ENCODE measurements around the gene RNF31. TPM values are rescaled to one million over a fixed set of nuclear protein-coding genes. Genes with fewer than 3 reads are reported as not detected.

Gene RNF31
- polyA plus RNA-seq, 1 donor from 2014 or later, result 98.7 TPM

DNA sequence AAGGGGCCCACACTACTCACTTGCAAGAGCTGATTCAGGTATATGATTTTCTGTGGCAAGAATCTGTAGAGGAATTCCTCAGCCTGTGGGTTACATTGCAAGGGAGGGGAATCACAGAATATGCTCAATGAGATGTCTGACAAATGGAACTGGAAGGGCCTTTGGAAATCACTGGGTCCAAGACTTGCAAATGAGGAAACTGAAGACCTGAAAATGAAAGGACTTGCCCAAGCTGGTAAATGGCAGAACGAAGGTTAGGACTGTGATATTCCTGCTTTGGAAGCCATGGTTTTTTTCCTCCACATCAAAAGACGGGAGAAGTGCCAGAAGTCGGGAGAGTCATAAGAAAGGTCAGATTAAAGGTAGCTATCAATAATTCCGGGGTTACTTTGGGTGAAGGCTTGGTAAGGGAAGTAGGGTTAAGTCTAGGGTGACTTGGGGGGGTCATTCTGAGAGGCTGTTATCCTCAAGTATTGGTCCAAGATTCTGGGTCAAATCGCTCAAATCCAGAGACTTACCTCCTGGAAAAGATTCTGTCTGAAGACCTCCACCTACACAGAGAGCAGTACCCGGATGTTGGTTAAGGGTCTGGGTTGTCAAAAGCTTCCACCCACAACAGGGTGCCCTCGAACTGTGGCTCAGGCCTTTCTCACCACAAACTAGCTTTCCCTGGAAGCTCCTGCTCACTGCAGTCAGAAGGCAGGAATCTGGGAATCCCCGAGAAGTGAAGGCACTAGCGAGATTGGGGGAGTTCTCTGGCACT is 1.4 kb upstream of the RNF31 start:
- Histone ChIP-seq H3K9me2 (ENCODE audit: insufficient read depth, low read length) (no peaks in the 10 kb centered on the region), H3F3A (ENCODE audit: insufficient read depth, low read length, poor library complexity, severe bottlenecking) (peaks cover 6% of the 10 kb centered on the region), H2AFZ (ENCODE audit: low read depth, low read length) (peak overlapping the region; percentile 95), H3K27me3 (ENCODE audit: insufficient read depth, low read depth, low read length) (no peaks in the 10 kb centered on the region), H3K9ac (ENCODE audit: low read length) (peak overlapping the region; percentile 79), H3K4me2 (ENCODE audit: low read length) (peak overlapping the region; percentile 76), H3K27ac (ENCODE audit: low read length) (peak overlapping the region; percentile 79), H3K4me3 (ENCODE audit: low read length) (peak overlapping the region; percentile 97), H3K36me3 (ENCODE audit: insufficient read depth, low read length) (no peaks in the 10 kb centered on the region), H4K20me1 (ENCODE audit: insufficient read depth) (no peaks in the 10 kb centered on the region), H3K79me2 (replicated peaks; ENCODE audit: insufficient read depth, low read length) (peaks cover 9% of the 10 kb centered on the region), H3K9me3 (ENCODE audit: low read length) (no peaks in the 10 kb centered on the region)
- TF ChIP-seq SMC3 (conservative IDR thresholded peaks at IDR 0.05; ENCODE audit: poor library complexity) (no peak), EP300 (conservative IDR thresholded peaks at IDR 0.05; ENCODE audit: poor library complexity, severe bottlenecking) (no peak), MXI1 (conservative IDR thresholded peaks at IDR 0.05; ENCODE audit: poor library complexity, severe bottlenecking) (no peak), TAF1 (IDR thresholded peaks at IDR 0.05; ENCODE audit: low read depth) (no peak), RAD21 (conservative IDR thresholded peaks at IDR 0.05) (no peak), POLR2AphosphoS5 (IDR thresholded peaks at IDR 0.05) (no peak), EZH2 (IDR thresholded peaks at IDR 0.05; ENCODE audit: borderline replicate concordance, insufficient read depth, low read length, poor library complexity, severe bottlenecking) (no peak)
- TF ChIP-seq, protein P1, sequence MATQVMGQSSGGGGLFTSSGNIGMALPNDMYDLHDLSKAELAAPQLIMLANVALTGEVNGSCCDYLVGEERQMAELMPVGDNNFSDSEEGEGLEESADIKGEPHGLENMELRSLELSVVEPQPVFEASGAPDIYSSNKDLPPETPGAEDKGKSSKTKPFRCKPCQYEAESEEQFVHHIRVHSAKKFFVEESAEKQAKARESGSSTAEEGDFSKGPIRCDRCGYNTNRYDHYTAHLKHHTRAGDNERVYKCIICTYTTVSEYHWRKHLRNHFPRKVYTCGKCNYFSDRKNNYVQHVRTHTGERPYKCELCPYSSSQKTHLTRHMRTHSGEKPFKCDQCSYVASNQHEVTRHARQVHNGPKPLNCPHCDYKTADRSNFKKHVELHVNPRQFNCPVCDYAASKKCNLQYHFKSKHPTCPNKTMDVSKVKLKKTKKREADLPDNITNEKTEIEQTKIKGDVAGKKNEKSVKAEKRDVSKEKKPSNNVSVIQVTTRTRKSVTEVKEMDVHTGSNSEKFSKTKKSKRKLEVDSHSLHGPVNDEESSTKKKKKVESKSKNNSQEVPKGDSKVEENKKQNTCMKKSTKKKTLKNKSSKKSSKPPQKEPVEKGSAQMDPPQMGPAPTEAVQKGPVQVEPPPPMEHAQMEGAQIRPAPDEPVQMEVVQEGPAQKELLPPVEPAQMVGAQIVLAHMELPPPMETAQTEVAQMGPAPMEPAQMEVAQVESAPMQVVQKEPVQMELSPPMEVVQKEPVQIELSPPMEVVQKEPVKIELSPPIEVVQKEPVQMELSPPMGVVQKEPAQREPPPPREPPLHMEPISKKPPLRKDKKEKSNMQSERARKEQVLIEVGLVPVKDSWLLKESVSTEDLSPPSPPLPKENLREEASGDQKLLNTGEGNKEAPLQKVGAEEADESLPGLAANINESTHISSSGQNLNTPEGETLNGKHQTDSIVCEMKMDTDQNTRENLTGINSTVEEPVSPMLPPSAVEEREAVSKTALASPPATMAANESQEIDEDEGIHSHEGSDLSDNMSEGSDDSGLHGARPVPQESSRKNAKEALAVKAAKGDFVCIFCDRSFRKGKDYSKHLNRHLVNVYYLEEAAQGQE (IDR thresholded peaks at IDR 0.05; ENCODE audit: borderline replicate concordance), result no peak
- TF ChIP-seq, protein P2, sequence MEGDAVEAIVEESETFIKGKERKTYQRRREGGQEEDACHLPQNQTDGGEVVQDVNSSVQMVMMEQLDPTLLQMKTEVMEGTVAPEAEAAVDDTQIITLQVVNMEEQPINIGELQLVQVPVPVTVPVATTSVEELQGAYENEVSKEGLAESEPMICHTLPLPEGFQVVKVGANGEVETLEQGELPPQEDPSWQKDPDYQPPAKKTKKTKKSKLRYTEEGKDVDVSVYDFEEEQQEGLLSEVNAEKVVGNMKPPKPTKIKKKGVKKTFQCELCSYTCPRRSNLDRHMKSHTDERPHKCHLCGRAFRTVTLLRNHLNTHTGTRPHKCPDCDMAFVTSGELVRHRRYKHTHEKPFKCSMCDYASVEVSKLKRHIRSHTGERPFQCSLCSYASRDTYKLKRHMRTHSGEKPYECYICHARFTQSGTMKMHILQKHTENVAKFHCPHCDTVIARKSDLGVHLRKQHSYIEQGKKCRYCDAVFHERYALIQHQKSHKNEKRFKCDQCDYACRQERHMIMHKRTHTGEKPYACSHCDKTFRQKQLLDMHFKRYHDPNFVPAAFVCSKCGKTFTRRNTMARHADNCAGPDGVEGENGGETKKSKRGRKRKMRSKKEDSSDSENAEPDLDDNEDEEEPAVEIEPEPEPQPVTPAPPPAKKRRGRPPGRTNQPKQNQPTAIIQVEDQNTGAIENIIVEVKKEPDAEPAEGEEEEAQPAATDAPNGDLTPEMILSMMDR (IDR thresholded peaks at IDR 0.05; ENCODE audit: poor library complexity, severe bottlenecking), result no peak

DNA sequence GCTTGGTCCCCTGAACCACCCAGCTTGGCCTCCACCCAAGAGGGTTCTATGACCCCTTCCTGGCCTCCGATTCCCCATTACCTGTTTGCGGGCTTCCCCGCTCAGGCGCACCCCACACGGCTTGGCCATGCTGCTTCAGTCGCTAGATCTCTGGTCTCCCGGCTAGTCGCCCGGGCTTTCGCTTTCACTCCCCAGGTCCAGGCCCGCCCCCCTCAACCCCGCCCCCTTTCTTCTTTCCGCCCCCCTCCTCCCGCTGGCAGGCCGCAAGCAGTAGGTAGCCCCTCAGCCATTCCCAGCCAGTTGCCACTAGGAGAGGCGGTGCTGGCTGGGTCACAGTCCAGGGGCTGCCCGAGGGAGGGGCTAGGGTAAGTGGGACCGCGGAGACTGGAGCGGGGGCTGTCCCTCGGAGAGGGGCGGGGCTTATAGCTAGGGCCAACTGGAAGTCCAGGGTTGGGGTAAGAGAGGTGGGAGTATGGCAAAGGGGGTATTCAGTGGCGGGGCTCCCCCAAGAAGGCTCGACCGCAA is 783 bp upstream of the RNF31 start, which contains the start of gene PSME2:
PSME2 (minus strand) TSS at position 158 of the 525 bp plus-strand sequence; CDS start at position 129, 29 bp downstream.
- Histone ChIP-seq H4K20me1 (ENCODE audit: insufficient read depth) (no peaks in the 10 kb centered on the region), H3K27ac (ENCODE audit: low read length) (peak within 1 kb of the TSS; percentile 79), H2AFZ (ENCODE audit: low read depth, low read length) (peak within 1 kb of the TSS; percentile 95), H3K4me3 (ENCODE audit: low read length) (peak within 1 kb of the TSS; percentile 97), H3K36me3 (ENCODE audit: insufficient read depth, low read length) (no peaks in the 10 kb centered on the region), H3K79me2 (replicated peaks; ENCODE audit: insufficient read depth, low read length) (peaks cover 9% of the 10 kb centered on the region), H3K27me3 (ENCODE audit: insufficient read depth, low read depth, low read length) (no peaks in the 10 kb centered on the region), H3K4me2 (ENCODE audit: low read length) (peak within 1 kb of the TSS; percentile 84), H3K9me2 (ENCODE audit: insufficient read depth, low read length) (no peaks in the 10 kb centered on the region), H3K9ac (ENCODE audit: low read length) (peak within 1 kb of the TSS; percentile 79), H3K9me3 (ENCODE audit: low read length) (no peaks in the 10 kb centered on the region), H3F3A (ENCODE audit: insufficient read depth, low read length, poor library complexity, severe bottlenecking) (peaks cover 3% of the 10 kb centered on the region)
- no peak for TF ChIP-seq POLR2AphosphoS5 (IDR thresholded peaks at IDR 0.05)
- TF ChIP-seq, protein P1 (IDR thresholded peaks at IDR 0.05; ENCODE audit: borderline replicate concordance), result no peak
- TF ChIP-seq SMC3 (conservative IDR thresholded peaks at IDR 0.05; ENCODE audit: poor library complexity), result no peak
- TF ChIP-seq MXI1 (conservative IDR thresholded peaks at IDR 0.05; ENCODE audit: poor library complexity, severe bottlenecking), result peak; percentile 47
- TF ChIP-seq EP300 (conservative IDR thresholded peaks at IDR 0.05; ENCODE audit: poor library complexity, severe bottlenecking), result no peak
- TF ChIP-seq, protein P2 (IDR thresholded peaks at IDR 0.05; ENCODE audit: poor library complexity, severe bottlenecking), result no peak
- TF ChIP-seq RAD21 (conservative IDR thresholded peaks at IDR 0.05), result no peak
- TF ChIP-seq TAF1 (IDR thresholded peaks at IDR 0.05; ENCODE audit: low read depth), result peak; percentile 32
- no peak for TF ChIP-seq EZH2 (IDR thresholded peaks at IDR 0.05; ENCODE audit: borderline replicate concordance, insufficient read depth, low read length, poor library complexity, severe bottlenecking)

Data from neural cell (in vitro differentiated cells).